WTC11 (cell line): ENCODE results near the gene PLXDC1. TPM values are rescaled to one million over a fixed set of nuclear protein-coding genes. Genes with fewer than 3 reads are reported as not detected.

Experiments
- ATAC-seq: fragments of 200-7000 bp; cut with Tn5 transposase; 2 replicates; pipeline ENCODE4 v1.10.0; 2021; ENCODE audit warnings: mild to moderate bottlenecking, moderate library complexity
- CTCF ChIA-PET: fragments of 300-600 bp; sonication (Branson Sonifier 250); formaldehyde crosslinking; loops from one replicate; lab custom pipeline; 2021; ENCODE audit warnings: antibody characterized with exemption; lab: Charles Lee
- POLR2A ChIA-PET: fragments of 350-600 bp; sonication (Branson Sonifier 250); formaldehyde crosslinking; loops from one replicate; lab custom pipeline; 2021; ENCODE audit warnings: antibody characterized with exemption; lab: Charles Lee
- DNase-seq: peaks from one replicate; pipeline ENCODE4 v3.0.0; 2021; ENCODE audit warnings: low spot score
- H3K27ac Mint-ChIP-seq: 2 replicates; pipeline ENCODE4 v1.8.0; 2021; ENCODE audit warnings: mixed read lengths
- H3K27me3 Mint-ChIP-seq: 2 replicates; pipeline ENCODE4 v1.8.0; 2021; ENCODE audit warnings: low read depth, mild to moderate bottlenecking, moderate library complexity, mixed read lengths
- H3K36me3 Mint-ChIP-seq: 2 replicates; pipeline ENCODE4 v1.8.0; 2021; ENCODE audit warnings: mixed read lengths
- H3K4me1 Mint-ChIP-seq: 2 replicates; pipeline ENCODE4 v1.8.0; 2022; ENCODE audit warnings: mixed read lengths
- H3K4me3 Mint-ChIP-seq: 2 replicates; pipeline ENCODE4 v1.8.0; 2021; ENCODE audit warnings: mild to moderate bottlenecking, moderate library complexity, mixed read lengths
- H3K9me3 Mint-ChIP-seq: 2 replicates; pipeline ENCODE4 v1.8.0; 2021; ENCODE audit warnings: mixed read lengths
- AFF4 ChIP-seq: sonication (generic); formaldehyde crosslinking; IDR thresholded peaks from 2 replicates; pipeline ENCODE4 v1.8.1; 2023; ENCODE audit warnings: mild to moderate bottlenecking, missing genetic modification reagents, borderline replicate concordance
- AR ChIP-seq: fragments of 250-450 bp; sonication (Bioruptor Pico); IDR thresholded peaks from 2 replicates; pipeline ENCODE4 v1.9.0; 2021; ENCODE audit warnings: mild to moderate bottlenecking
- CTCF ChIP-seq: fragments of 200-600 bp; IDR thresholded peaks from 2 replicates; pipeline ENCODE4 v1.8.0; 2022; ENCODE audit warnings: antibody characterized with exemption
- E2F1 ChIP-seq: sonication (generic); formaldehyde crosslinking; IDR thresholded peaks from 2 replicates; pipeline ENCODE4 v1.8.0; 2022; ENCODE audit warnings: mild to moderate bottlenecking, missing genetic modification reagents
- E2F5 ChIP-seq: sonication (generic); formaldehyde crosslinking; IDR thresholded peaks from 2 replicates; pipeline ENCODE4 v1.8.1; 2022; ENCODE audit warnings: mild to moderate bottlenecking, moderate library complexity, missing genetic modification reagents
- ELF4 ChIP-seq: sonication (generic); formaldehyde crosslinking; IDR thresholded peaks from 2 replicates; pipeline ENCODE4 v1.8.1; 2022; ENCODE audit warnings: low read depth, mild to moderate bottlenecking, moderate library complexity, missing genetic modification reagents
- ERG ChIP-seq: fragments of 250-450 bp; sonication (Bioruptor Pico); IDR thresholded peaks from 2 replicates; pipeline ENCODE4 v1.8.0; 2021; ENCODE audit warnings: mild to moderate bottlenecking
- FOXK1 ChIP-seq: sonication (generic); formaldehyde crosslinking; IDR thresholded peaks from 2 replicates; pipeline ENCODE4 v1.8.0; 2022; ENCODE audit warnings: mild to moderate bottlenecking, moderate library complexity, missing genetic modification reagents
- HMGXB4 ChIP-seq: sonication (generic); formaldehyde crosslinking; IDR thresholded peaks from 2 replicates; pipeline ENCODE4 v1.8.1; 2023; ENCODE audit warnings: mild to moderate bottlenecking, moderate library complexity, missing genetic modification reagents
- IRF1 ChIP-seq: sonication (generic); formaldehyde crosslinking; IDR thresholded peaks from 2 replicates; pipeline ENCODE4 v1.8.0; 2023; ENCODE audit warnings: missing genetic modification reagents
- NR2C2 ChIP-seq: sonication (generic); formaldehyde crosslinking; IDR thresholded peaks from 2 replicates; pipeline ENCODE4 v1.8.0; 2022; ENCODE audit warnings: mild to moderate bottlenecking, missing genetic modification reagents
- RELA ChIP-seq: sonication (generic); formaldehyde crosslinking; IDR thresholded peaks from 2 replicates; pipeline ENCODE4 v1.8.1; 2022; ENCODE audit warnings: missing genetic modification reagents, mild to moderate bottlenecking, borderline replicate concordance
- SMAD4 ChIP-seq: sonication (generic); formaldehyde crosslinking; IDR thresholded peaks from 2 replicates; pipeline ENCODE4 v1.8.0; 2022; ENCODE audit warnings: mild to moderate bottlenecking, missing genetic modification reagents
- SP1 ChIP-seq: sonication (generic); formaldehyde crosslinking; conservative IDR thresholded peaks from 2 replicates; pipeline ENCODE4 v1.8.1; 2022; ENCODE audit warnings: missing genetic modification reagents
- TEAD4 ChIP-seq: sonication (generic); formaldehyde crosslinking; IDR thresholded peaks from 2 replicates; pipeline ENCODE4 v1.8.0; 2022; ENCODE audit warnings: mild to moderate bottlenecking, missing genetic modification reagents
- TP53 ChIP-seq: sonication (generic); formaldehyde crosslinking; IDR thresholded peaks from 2 replicates; pipeline ENCODE4 v1.8.1; 2023; ENCODE audit warnings: mild to moderate bottlenecking, missing genetic modification reagents
- USF1 ChIP-seq: sonication (generic); formaldehyde crosslinking; IDR thresholded peaks from 2 replicates; pipeline ENCODE4 v1.8.0; 2022; ENCODE audit warnings: mild to moderate bottlenecking, missing genetic modification reagents
- ZBTB21 ChIP-seq: sonication (generic); formaldehyde crosslinking; IDR thresholded peaks from 2 replicates; pipeline ENCODE4 v1.8.1; 2023; ENCODE audit warnings: mild to moderate bottlenecking, missing genetic modification reagents, borderline replicate concordance
- ZNF121 ChIP-seq: sonication (generic); formaldehyde crosslinking; IDR thresholded peaks from 2 replicates; pipeline ENCODE4 v1.8.0; 2023; ENCODE audit warnings: missing genetic modification reagents
- ZNF425 ChIP-seq: fragments of 250-450 bp; sonication (Bioruptor Pico); conservative IDR thresholded peaks from 2 replicates; pipeline ENCODE4 v1.9.0; 2021; ENCODE audit warnings: mild to moderate bottlenecking
- total RNA-seq: library from RNA; stranded (reverse); gene quantifications from 3 replicates; pipeline ENCODE4 v1.2.3, GENCODE V29; 2021

PLXDC1 gene
- total RNA-seq, 1 experiment from 2014 or later = 5.4 TPM

GRCh38 chr17:39199820-39200069, 48.3 kb upstream of the PLXDC1 start (continued):
- no peak for TF ChIP-seq ZBTB21
- TF ChIP-seq E2F1 (CRISPR knock-in tag) = no peak
- peak; percentile 93 for TF ChIP-seq USF1 (CRISPR knock-in tag)
- no peak for TF ChIP-seq ZNF121 (CRISPR knock-in tag)
- TF ChIP-seq SP1 (CRISPR knock-in tag) = no peak
- no peak for TF ChIP-seq FOXK1 (CRISPR knock-in tag)
- no peak for TF ChIP-seq AR (CRISPR knock-in tag)
- TF ChIP-seq E2F5 (CRISPR knock-in tag) = no peak
- no peak for TF ChIP-seq ELF4 (CRISPR knock-in tag)

- no peak for ATAC-seq
- H3K27ac Mint-ChIP-seq = peak overlapping the region; percentile 74
- ChIA-PET POLR2A (no interaction called here), CTCF (interaction anchor here (0.6 to 4.8 kb wide), 5 partner anchors 9 to 37 kb away, joined by 3 to 62 read pairs (median 7); no protein-coding TSS in a partner anchor)
- H3K4me3 Mint-ChIP-seq = peak overlapping the region; percentile 98
- H3K9me3 Mint-ChIP-seq = no peaks in the 10 kb centered on the region
- H3K36me3 Mint-ChIP-seq = peaks cover 35% of the 10 kb centered on the region
- no peak for DNase-seq
- peaks cover 56% of the 10 kb centered on the region for H3K4me1 Mint-ChIP-seq
- no peaks in the 10 kb centered on the region; the same call in 1 of the 2 replicates for H3K27me3 Mint-ChIP-seq
- no peak for TF ChIP-seq TEAD4 (CRISPR knock-in tag)
- TF ChIP-seq ERG = no peak
- no peak for TF ChIP-seq ZNF425 (CRISPR knock-in tag)
- TF ChIP-seq IRF1 (CRISPR knock-in tag) = no peak
- no peak for TF ChIP-seq HMGXB4
- TF ChIP-seq SMAD4 (CRISPR knock-in tag) = no peak
- TF ChIP-seq RELA = no peak
- TF ChIP-seq TP53 = no peak
- no peak for TF ChIP-seq NR2C2 (CRISPR knock-in tag)
- TF ChIP-seq CTCF = no peak
- no peak for TF ChIP-seq AFF4 (CRISPR knock-in tag)
These were observed 46.7 kb upstream of the PLXDC1 start for GRCh38 chr17:39198186-39198566.
